Prostate gland (tissue), 2 donors: Measurements from ENCODE around the gene SLCO4A1.

Experiments
- POLR2A ChIP-seq: fragments of 450-650 bp; IDR thresholded peaks from one replicate; pipeline ENCODE4 v1.6.1; 2016; ENCODE audit warnings: antibody characterized with exemption, mild to moderate bottlenecking
- POLR2AphosphoS5 ChIP-seq: sonication (generic); formaldehyde crosslinking; IDR thresholded peaks from one replicate; pipeline ENCODE4 v1.6.1; 2017; ENCODE audit warnings: antibody characterized with exemption
- TF ChIP-seq, protein P1 (sequence below), 4 experiments: fragments of 200-600 bp in 2 of 4; fragments of 450-650 bp in 2 of 4; sonication (generic) in 2 of 4; IDR thresholded peaks; 1 replicate in 3 of 4; 2 replicates in 1 of 4; pipeline ENCODE4 v1.5.1; 2016 to 2019; ENCODE audit warnings: antibody characterized with exemption in 4 of 4, mild to moderate bottlenecking in 2 of 4, moderate library complexity in 2 of 4

DNA sequence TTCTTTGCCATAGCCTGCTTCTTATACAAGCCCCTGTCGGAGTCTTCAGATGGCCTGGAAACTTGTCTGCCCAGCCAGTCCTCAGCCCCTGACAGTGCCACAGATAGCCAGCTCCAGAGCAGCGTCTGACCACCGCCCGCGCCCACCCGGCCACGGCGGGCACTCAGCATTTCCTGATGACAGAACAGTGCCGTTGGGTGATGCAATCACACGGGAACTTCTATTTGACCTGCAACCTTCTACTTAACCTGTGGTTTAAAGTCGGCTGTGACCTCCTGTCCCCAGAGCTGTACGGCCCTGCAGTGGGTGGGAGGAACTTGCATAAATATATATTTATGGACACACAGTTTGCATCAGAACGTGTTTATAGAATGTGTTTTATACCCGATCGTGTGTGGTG lies 29.5 kb downstream of the SLCO4A1 start:
- TF ChIP-seq, protein P1, sequence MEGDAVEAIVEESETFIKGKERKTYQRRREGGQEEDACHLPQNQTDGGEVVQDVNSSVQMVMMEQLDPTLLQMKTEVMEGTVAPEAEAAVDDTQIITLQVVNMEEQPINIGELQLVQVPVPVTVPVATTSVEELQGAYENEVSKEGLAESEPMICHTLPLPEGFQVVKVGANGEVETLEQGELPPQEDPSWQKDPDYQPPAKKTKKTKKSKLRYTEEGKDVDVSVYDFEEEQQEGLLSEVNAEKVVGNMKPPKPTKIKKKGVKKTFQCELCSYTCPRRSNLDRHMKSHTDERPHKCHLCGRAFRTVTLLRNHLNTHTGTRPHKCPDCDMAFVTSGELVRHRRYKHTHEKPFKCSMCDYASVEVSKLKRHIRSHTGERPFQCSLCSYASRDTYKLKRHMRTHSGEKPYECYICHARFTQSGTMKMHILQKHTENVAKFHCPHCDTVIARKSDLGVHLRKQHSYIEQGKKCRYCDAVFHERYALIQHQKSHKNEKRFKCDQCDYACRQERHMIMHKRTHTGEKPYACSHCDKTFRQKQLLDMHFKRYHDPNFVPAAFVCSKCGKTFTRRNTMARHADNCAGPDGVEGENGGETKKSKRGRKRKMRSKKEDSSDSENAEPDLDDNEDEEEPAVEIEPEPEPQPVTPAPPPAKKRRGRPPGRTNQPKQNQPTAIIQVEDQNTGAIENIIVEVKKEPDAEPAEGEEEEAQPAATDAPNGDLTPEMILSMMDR (IDR thresholded peaks at IDR 0.05), result no peak
- TF ChIP-seq POLR2A, result no peak
- TF ChIP-seq POLR2AphosphoS5, result no peak
